Measurements from ENCODE around the gene LSS. TPM values are rescaled to one million over a fixed set of nuclear protein-coding genes. Genes with fewer than 3 reads are reported as not detected.

The LSS gene
- total and polyA plus RNA-seq, 2 of the 8 experiments (the other 6 are each of a cell fraction or from before 2014, with no cell fraction given): 96.1 to 123 TPM

DNA sequence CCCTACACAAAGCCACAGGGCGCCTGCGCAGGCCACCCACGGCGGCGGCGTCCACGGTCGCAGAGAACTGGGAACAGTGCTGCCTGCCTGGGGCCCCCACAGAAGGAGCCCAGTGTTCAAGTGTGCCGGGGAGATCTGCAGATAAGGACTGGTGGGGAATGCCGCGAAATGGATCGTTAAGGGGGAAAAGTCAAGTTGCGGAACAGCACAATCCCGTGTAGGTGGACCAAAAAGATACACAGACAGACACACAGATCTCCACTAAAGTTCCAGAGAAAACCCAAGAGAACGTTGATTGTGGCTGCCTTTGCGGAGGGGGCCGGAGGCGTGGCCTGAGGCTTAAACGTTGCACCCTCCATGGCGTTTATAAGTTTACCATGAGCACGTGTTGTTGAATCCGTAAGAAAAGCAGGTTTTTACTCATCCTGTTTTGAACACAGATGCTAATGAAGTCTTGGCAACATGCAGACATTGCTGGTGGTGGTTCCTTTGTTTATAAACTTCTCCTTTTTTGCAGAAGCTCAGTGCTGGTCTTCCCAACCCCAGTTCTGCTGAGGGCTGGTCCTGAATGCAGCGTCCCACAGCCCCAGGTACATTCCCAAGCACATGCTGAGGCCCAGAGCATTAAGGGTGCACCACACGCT is 48.4 kb downstream of the LSS start:
- no peak overlapping the region for H2BK20ac ChIP-seq (ENCODE audit: low read length)
- H3K4me3 ChIP-seq (ENCODE audit: extremely low read depth in 1 of 4, insufficient read depth in 2 of 4, low read depth in 3 of 4, low read length in 4 of 4): no peak overlapping the region
- H3K18ac ChIP-seq (ENCODE audit: extremely low read depth, low read length): no peak overlapping the region
- H4K20me1 ChIP-seq (replicated peaks in 1 of 2; ENCODE audit: control insufficient read depth in 1 of 2, insufficient read depth in 2 of 2, low read length in 2 of 2): peaks cover 0 to 11% of the 10 kb centered on the region in 2 experiments
- no peak overlapping the region for H4K5ac ChIP-seq (ENCODE audit: insufficient read length, low read depth, low read length)
- H3K4me1 ChIP-seq (replicated peaks in 1 of 4; ENCODE audit: control insufficient read depth in 3 of 4, insufficient read depth in 4 of 4, low read length in 3 of 4): peaks cover 0 to 20% (median 9%) of the 10 kb centered on the region in 4 experiments; a peak in 5 of 7 replicates
- no peak overlapping the region for H3K23ac ChIP-seq (ENCODE audit: insufficient read length)
- no peak overlapping the region for H2AFZ ChIP-seq (ENCODE audit: low read length)
- H3K56ac ChIP-seq (replicated peaks; ENCODE audit: insufficient read length, low read depth, low read length): no peak overlapping the region
- H3K4me2 ChIP-seq (ENCODE audit: insufficient read depth in 1 of 2, low read depth in 2 of 2, low read length in 2 of 2): 0 out of 4 replicates have a peak overlapping the region, but pooled peaks of 1 of the 2 experiments have one; percentile 14
- H2BK15ac ChIP-seq (ENCODE audit: low read length): no peak overlapping the region
- H3K79me2 ChIP-seq (ENCODE audit: control insufficient read depth in 1 of 2, insufficient read depth in 2 of 2, low read length in 2 of 2): peaks cover 0 to 24% of the 10 kb centered on the region in 2 experiments; a peak in 2 of 4 replicates
- WGBS, 2 experiments (ENCODE audit: extremely low coverage in 1 of 2, insufficient coverage in 1 of 2, insufficient read length in 1 of 2, insufficient replicate concordance in 2 of 2, low coverage in 1 of 2, low lambda C conversion rate in 2 of 2, missing lambda C conversion rate in 1 of 2): 89% methylated on average over 24 of the region's 24 CpGs; no CpG with 5 or more reads in 1 of the 2 experiments
- no peak for FAIRE-seq
- H2BK5ac ChIP-seq (ENCODE audit: low read depth, low read length): 0 out of 2 replicates have a peak overlapping the region, but pooled peaks have one; percentile 52
- peaks cover 0 to 2% (median 0%) of the 10 kb centered on the region in 4 experiments; a peak in 1 of 8 replicates for H3K36me3 ChIP-seq (ENCODE audit: control insufficient read depth in 2 of 4, insufficient read depth in 4 of 4, low read length in 3 of 4)
- H3K9me3 ChIP-seq (ENCODE audit: insufficient read depth in 2 of 2, low read depth in 1 of 2, low read length in 1 of 2): no peaks in the 10 kb centered on the region
- no peak overlapping the region for H4K8ac ChIP-seq (ENCODE audit: extremely low read depth, insufficient read depth, low read length)
- peak overlapping the region; percentile 50; the same call in 1 of the 2 replicates for H3K27ac ChIP-seq (ENCODE audit: low read depth, low read length)
- no peak overlapping the region for H4K91ac ChIP-seq (replicated peaks; ENCODE audit: insufficient read length, low read length)
- no peak overlapping the region; a peak in 1 of 7 replicates for H3K9ac ChIP-seq (replicated peaks in 1 of 4; ENCODE audit: extremely low read depth in 1 of 4, low read depth in 3 of 4, low read length in 3 of 4)
- DNase-seq (ENCODE audit: low read depth in 1 of 2, low spot score in 2 of 2): no peak
- H3K14ac ChIP-seq (ENCODE audit: insufficient read length): no peak overlapping the region
- H3K23me2 ChIP-seq (ENCODE audit: low read depth, low read length): peaks cover 8% of the 10 kb centered on the region
- no peak overlapping the region; the same call in 1 of the 2 replicates for H2BK12ac ChIP-seq (ENCODE audit: low read depth, low read length)
- no peak overlapping the region; the same call in 1 of the 2 replicates for H2AK5ac ChIP-seq (ENCODE audit: low read depth, low read length)
- no peaks in the 10 kb centered on the region for H3K27me3 ChIP-seq (replicated peaks in 1 of 4; ENCODE audit: control insufficient read depth in 3 of 4, extremely low read depth in 1 of 4, insufficient read depth in 3 of 4, low read length in 3 of 4)
- CTCF ChIA-PET (ENCODE audit: partially characterized antibody): interaction anchor here (2.5 kb wide), 1 partner anchor 27 kb away, joined by 8 read pairs; no protein-coding TSS in a partner anchor
- no peak overlapping the region for H3K4ac ChIP-seq (replicated peaks; ENCODE audit: insufficient read length, low read depth, low read length)
- POLR2A ChIA-PET (ENCODE audit: partially characterized antibody): interaction anchor here (0.6 to 1.5 kb wide), 2 partner anchors 10 to 117 kb away, joined by 3 read pairs; no protein-coding TSS in a partner anchor
- no peak overlapping the region for H2BK120ac ChIP-seq (replicated peaks; ENCODE audit: low read depth, low read length)
- peaks cover 5% of the 10 kb centered on the region; the same call in 1 of the 2 replicates for H3K79me1 ChIP-seq (ENCODE audit: low read depth, low read length)
- no peak for TF ChIP-seq POLR2A (IDR thresholded peaks at IDR 0.05; ENCODE audit: control extremely low read depth in 1 of 2, low read depth in 2 of 2, low read length in 2 of 2)
- no peak for TF ChIP-seq SIRT6 (IDR thresholded peaks at IDR 0.05; ENCODE audit: low read length)

Measured in H1 (cell line).